Measurements from ENCODE around the gene TENT4A. TPM values are rescaled to one million over a fixed set of nuclear protein-coding genes. Genes with fewer than 3 reads are reported as not detected.

Gene TENT4A
- total and polyA plus RNA-seq, 2 of the 13 experiments (the other 11 are each of a cell fraction or from before 2014, with no cell fraction given): 6.3 to 13.3 TPM

DNA sequence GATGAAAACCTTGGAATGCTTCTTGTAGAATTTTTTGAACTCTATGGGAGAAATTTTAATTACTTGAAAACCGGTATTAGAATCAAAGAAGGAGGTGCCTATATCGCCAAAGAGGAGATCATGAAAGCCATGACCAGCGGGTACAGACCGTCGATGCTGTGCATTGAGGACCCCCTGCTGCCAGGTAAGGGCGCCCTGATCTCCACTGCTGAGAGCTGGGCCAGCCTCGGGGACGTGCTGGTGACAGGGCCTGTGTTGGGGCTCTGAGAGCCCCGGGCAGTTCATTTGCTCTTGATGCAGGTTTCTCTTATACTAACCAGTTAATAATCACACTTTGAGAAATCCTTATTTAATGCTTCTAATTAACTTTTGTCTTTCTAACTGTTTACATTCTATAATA, 33.0 kb downstream of the TENT4A start:
- H3K79me2 ChIP-seq (ENCODE audit: insufficient read depth, low read length): peaks cover 12% of the 10 kb centered on the region
- H3K9me3 ChIP-seq (ENCODE audit: low read length): no peaks in the 10 kb centered on the region
- H3K4me1 ChIP-seq (ENCODE audit: insufficient read depth, low read length): no peaks in the 10 kb centered on the region
- H3K4me2 ChIP-seq (ENCODE audit: low read depth, low read length): no peak overlapping the region
- peaks cover 6% of the 10 kb centered on the region for H4K20me1 ChIP-seq (ENCODE audit: insufficient read depth, low read length)
- no peak overlapping the region for H3K4me3 ChIP-seq (replicated peaks in 1 of 3; ENCODE audit: insufficient read depth in 1 of 3, low read depth in 2 of 3, low read length in 3 of 3)
- ChIA-PET POLR2A (no interaction called here), CTCF (ENCODE audit: low intra/inter-chr PET ratio, low total read pairs) (interaction anchor here (0.7 kb wide), 1 partner anchor 454 kb away, joined by 3 read pairs; no protein-coding TSS in a partner anchor)
- no peak for FAIRE-seq
- DNase-seq (ENCODE audit: low spot score): no peak
- BruUV-seq (replicated peaks): no TSS peak
- no peak overlapping the region for H3K9ac ChIP-seq (ENCODE audit: insufficient read depth, low read depth, low read length)
- no peak overlapping the region for H2AFZ ChIP-seq (ENCODE audit: low read length)
- no peaks in the 10 kb centered on the region for H3K27me3 ChIP-seq (ENCODE audit: control insufficient read depth in 1 of 2, insufficient read depth in 2 of 2, low read length in 2 of 2)
- ATAC-seq: no peak
- in situ Hi-C loops (cut with HindIII; ENCODE audit: extremely low pct_ligation_motif_present, low pct_unique_long_range_greater_than_20kb): loop anchor here (25.0 kb wide), 1 partner anchor 359 kb away; the partner anchor contains the start of gene MED10
- no peak for TF ChIP-seq FOXJ3 (CRISPR knock-in tag; IDR thresholded peaks at IDR 0.05; ENCODE audit: borderline replicate concordance)
- no peak for TF ChIP-seq IRF2 (CRISPR knock-in tag; IDR thresholded peaks at IDR 0.05)
- TF ChIP-seq HOXA7 (CRISPR knock-in tag; IDR thresholded peaks at IDR 0.05): no peak
- TF ChIP-seq ZC3H4 (CRISPR knock-in tag; IDR thresholded peaks at IDR 0.05; ENCODE audit: borderline replicate concordance): no peak
- no peak for TF ChIP-seq ZNF510 (CRISPR knock-in tag; IDR thresholded peaks at IDR 0.05; ENCODE audit: low read depth)
- TF ChIP-seq, protein P1, sequence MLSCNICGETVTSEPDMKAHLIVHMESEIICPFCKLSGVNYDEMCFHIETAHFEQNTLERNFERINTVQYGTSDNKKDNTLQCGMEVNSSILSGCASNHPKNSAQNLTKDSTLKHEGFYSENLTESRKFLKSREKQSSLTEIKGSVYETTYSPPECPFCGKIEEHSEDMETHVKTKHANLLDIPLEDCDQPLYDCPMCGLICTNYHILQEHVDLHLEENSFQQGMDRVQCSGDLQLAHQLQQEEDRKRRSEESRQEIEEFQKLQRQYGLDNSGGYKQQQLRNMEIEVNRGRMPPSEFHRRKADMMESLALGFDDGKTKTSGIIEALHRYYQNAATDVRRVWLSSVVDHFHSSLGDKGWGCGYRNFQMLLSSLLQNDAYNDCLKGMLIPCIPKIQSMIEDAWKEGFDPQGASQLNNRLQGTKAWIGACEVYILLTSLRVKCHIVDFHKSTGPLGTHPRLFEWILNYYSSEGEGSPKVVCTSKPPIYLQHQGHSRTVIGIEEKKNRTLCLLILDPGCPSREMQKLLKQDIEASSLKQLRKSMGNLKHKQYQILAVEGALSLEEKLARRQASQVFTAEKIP (CRISPR knock-in tag; IDR thresholded peaks at IDR 0.05; ENCODE audit: borderline replicate concordance): no peak
- TF ChIP-seq ZNF343 (CRISPR knock-in tag; IDR thresholded peaks at IDR 0.05): no peak
- TF ChIP-seq NCOA5 (CRISPR knock-in tag; IDR thresholded peaks at IDR 0.05): no peak
- no peak for TF ChIP-seq ZNF329 (CRISPR knock-in tag; IDR thresholded peaks at IDR 0.05; ENCODE audit: low read depth)
- TF ChIP-seq MTF2 (CRISPR knock-in tag; IDR thresholded peaks at IDR 0.05; ENCODE audit: borderline replicate concordance): no peak
- no peak for TF ChIP-seq ZNF589 (CRISPR knock-in tag; conservative IDR thresholded peaks at IDR 0.05)
- TF ChIP-seq STAG1 (CRISPR knock-in tag; IDR thresholded peaks at IDR 0.05): no peak
- H3K27ac ChIP-seq (ENCODE audit: extremely low read length, insufficient read depth, low read length): no peak overlapping the region
- intact Hi-C loops (cut with micrococcal nuclease; ENCODE audit: unreplicated experiment): loop anchor here (10.0 kb wide), 1 partner anchor 451 kb away; no protein-coding TSS in a partner anchor
- H3K36me3 ChIP-seq (replicated peaks in 1 of 2; ENCODE audit: control insufficient read depth in 1 of 2, insufficient read depth in 2 of 2, low read length in 2 of 2): peaks cover 26 to 81% of the 10 kb centered on the region in 2 experiments
- WGBS (ENCODE audit: low lambda C conversion rate): 97% methylated on average over 9 of the region's 9 CpGs

All from HepG2 (cell line).